Spleen (tissue), 7 donors: Measurements from ENCODE around the gene LMO4.
A peak's percentile ranks its signal among the peaks of the same experiment; 100 is the strongest.

Source experiments
- CTCF ChIP-seq, 11 experiments: fragments of 200-600 bp in 7 of 11; fragments of 450-650 bp in 4 of 11; sonication (generic) in 4 of 11; IDR thresholded peaks in 8 of 11; conservative IDR thresholded peaks in 3 of 11; 1 replicate in 7 of 11; 2 replicates in 4 of 11; pipeline versions ENCODE4 v1.4.0 to v1.8.0; 2016 to 2021; ENCODE audit warnings: antibody characterized with exemption in 11 of 11, inconsistent platforms in 4 of 11, mild to moderate bottlenecking in 1 of 11
- POLR2A ChIP-seq, 3 donors: fragments of 450-650 bp; IDR thresholded peaks; one replicate each; pipeline ENCODE4 v1.5.1; 2017; ENCODE audit warnings: antibody characterized with exemption in 3 of 3, mild to moderate bottlenecking in 1 of 3
- donor health status: DM: no; HTN: no; CAD: no; lungs with moderate emphysema.
- donor health status: DM: no; HTN: no; CAD: no.
- donor health status: DM: no; HTN: no; CAD: no.

- TF ChIP-seq POLR2A (IDR thresholded peaks at IDR 0.05): no peak
- peak in 4 of 11 experiments; percentile 14 to 47 (median 44) for TF ChIP-seq CTCF (IDR thresholded peaks at IDR 0.05 in 8 of 11, conservative IDR thresholded peaks at IDR 0.05 in 3 of 11)
Observed at GRCh38 chr1:87335175-87335884, 6.7 kb downstream of the LMO4 start.
